Measurements from ENCODE around the gene LINC01488.

LINC01488 gene

DNA sequence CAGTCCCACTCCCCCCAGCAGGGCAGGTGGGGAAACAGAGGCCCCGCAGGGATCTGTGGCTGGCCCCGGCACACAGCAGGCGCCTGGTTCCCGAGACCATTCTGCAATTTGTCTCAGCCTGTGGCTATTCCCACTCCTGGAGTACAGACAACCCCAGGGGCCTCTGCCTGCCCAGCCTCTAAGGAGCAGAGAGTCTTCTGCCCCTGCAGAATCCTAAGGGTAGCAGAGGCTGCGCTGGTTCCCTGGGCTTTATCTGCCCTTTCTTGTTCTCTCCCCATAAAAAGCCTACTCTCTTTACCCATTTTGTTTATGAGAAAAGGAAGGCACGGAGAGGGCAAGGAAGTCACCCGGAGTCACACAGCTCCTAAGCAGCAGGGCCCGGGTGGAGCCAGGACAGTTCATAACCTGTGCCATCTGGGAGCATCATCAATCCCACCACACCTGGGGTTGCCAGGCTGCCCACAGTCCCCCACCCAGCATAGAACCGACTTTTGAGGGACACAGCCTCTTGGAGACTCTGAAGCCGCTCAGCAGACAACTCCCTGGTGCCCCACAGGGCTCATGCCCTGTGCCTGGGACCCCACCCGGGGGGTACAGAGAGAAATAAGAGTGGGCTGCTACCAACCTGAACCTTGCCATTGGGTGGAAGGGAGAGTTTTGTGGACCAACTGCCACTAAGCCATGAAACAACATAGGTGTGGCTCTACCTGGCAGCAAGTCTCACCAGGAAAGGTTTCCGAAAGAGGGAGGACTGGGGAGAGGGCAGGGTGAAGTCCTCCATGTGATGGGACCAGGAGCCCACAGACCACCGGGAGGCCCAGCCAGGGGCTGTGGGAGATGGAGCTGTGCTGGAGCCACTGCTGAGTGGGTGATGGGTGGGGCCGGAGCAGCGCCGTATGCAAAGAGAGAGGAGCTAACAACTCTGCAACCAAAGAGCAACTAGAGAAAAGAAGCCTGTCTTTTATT is 17.2 kb upstream of the LINC01488 start:
- no peak for DNase-seq (ENCODE audit: low spot score)

DNA sequence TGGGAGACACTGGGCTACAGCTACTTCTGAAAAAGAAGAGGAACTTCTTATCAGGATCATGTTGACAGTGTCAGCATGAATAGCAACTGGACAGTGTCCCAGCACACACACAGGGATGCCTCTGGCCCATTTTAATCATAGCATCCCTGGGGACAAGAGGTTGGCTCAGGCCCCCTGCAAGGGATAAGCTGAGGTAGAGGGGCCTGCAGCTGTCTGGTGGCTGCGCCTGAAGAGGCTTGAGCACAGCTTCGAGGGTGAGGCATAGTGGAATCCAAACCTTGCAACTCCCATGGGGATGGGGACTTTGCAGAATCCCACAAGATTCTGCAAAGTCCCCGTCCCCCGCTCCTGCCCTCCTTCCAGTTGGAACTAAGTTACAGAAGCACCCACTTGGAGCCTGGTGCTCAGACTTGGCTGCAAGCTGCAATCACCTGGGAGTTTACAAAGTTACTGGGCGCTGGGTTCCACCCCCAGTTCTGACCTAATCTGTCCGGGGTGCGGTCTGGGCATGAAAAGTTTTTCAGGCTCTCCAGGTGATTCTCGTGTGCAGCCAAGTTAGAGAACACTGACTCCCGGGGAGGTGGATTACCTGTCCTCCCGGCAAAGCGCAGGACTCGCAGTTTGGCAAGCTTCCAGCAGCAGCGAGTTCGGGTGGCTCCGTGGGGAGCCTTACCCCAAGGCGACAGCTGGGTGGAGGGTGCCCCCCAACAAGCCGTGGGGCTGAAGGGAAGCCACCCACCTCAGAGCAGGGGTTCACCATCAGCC is 16.0 kb upstream of the LINC01488 start:
- no peak for DNase-seq (ENCODE audit: low spot score)

DNA sequence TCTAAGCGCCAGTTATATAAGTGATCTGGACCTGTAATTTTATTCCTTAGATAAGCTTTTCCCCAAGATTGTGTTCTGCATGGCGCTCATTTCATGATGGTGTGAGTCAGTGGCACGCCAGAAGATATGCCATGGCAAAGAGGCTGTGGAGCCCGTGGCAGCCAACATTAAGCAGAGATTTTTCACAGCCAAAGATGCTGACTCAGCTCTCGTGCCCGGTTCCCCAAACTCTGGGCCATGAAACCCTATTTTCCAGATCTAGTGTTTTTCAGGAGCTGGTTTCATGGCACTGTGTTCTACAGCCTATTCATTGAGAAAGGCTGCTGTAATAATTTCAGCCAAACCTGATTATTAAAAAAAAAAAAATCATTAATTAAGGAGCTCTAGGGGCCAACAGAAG is 15.4 kb upstream of the LINC01488 start:
- DNase-seq (ENCODE audit: low spot score) = no peak

DNA sequence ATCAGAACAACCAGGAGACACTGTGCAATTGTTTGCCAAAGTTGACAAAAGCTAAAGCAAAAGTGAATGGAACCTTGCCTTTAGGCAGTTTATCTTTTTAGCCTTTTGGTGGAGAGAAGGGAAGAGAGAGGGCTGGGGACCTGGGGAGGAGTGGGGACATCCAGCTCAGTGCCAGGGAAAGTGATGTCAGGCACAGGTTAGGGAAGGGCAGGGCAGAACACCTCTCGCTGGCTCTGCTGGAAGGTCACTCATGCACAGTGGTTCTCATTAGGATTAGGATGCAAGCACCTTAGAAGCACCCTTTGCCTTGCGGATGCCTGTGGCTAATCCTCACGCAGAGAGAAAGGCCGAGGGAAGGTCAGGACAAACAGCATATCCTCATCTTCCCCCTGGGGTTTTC is 14.3 kb upstream of the LINC01488 start:
- no peak for DNase-seq (ENCODE audit: low spot score)

DNA sequence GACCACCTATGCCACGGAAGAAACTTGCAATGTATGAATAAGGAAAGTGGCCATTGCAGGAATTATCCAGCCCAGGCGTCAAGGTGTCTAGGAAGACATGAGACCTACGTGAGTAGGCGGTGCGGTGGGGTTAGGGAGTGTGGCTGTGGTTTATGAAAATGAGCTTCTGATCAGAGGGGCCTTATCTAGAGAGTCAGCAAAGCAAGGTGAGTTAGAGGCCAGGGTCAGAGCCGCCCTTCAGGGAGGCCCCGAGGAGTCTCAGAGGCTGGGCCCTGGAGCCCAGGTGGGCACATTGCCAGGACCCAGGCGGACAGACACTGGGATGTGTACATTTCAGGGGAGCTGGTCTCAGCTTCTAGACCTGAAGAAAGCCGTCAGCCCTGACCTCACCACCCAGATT is 13.8 kb upstream of the LINC01488 start:
- DNase-seq (ENCODE audit: low spot score) = no peak

DNA sequence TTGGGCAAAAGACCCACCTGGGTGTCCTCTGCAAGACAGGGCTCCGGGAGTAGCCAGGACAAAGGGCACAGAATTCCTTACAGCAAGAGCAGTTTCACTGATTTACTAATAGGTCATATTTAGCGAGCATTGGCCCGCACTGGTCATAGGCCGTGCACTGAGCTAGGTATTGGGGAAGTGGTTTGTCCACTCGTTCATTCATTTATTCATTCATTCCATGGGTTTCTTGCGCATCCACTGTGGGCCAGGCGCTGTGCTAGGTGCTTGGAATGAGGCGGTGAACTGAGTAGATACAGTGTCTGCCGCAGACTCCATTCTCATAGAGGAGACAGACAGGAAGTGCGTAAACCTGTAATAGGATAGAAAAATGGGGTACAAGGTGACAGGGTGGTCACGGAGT is 13.2 kb upstream of the LINC01488 start:
- DNase-seq (ENCODE audit: low spot score) = no peak

DNA sequence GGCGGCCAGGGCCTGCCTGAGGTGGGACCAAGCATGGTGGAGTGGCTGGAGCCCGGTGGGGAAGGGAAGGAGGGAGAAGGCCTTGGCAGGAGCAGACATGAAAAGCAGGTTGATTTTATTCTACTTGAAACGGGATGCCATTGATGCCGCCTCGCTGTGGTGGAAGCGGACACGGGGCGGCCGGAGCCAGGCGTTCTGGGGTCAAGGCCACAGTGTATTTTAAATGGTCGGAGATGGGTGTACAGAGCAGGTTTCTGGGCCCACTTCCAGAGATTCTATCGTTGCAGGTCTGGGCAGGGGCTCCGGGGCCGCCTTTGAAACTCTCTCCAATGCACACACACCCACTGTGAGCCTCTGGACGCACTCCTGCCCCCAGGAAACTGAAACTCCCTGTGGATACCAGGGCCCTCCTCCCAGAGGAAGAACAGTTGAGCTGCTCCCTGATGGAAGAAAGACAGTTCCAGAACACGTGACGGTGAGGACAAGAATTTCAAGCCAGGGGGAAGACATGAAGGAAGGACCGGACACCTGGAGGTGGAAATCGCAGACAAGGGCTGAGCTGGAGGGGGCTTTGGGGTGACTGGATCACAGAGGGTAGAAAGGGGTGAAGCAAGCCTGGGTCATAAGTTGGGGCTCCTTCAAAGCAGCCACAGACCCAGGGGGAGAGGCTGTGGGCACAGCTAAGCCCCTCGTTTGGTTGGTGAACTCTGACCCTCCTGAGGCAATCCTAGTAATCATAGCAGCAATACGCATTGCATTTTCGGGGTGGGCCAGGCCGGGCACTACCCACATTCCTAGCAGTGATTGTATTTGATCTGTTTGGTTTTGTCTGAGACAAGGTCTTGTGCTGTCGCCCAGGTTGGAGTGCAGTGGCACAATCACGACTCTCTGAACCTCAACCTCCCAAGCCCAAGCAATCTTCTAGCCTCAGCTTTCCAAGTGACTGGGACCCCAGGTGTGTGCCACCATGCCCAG is 12.3 kb upstream of the LINC01488 start:
- no peak for DNase-seq (ENCODE audit: low spot score)

DNA sequence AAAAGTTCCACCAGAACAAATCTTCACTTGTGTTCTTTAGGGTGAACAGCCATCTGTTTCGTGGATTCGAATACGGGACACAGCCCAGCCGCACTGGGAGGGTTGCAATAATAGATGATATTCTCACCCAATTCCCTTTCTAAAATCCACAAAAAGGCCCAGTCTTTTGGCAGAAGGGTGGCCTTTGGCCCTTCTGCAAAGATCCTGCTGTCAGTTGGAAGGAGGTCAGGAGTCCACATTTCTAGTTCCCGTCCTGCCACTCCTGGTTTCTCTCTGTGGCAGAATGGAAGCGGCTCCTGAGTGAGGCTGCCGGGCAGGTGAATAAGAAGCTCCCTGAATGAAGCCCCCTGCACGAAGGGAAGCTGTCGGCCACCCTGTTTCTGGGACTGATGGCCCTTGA is 11.2 kb upstream of the LINC01488 start:
- no peak for DNase-seq (ENCODE audit: low spot score)

DNA sequence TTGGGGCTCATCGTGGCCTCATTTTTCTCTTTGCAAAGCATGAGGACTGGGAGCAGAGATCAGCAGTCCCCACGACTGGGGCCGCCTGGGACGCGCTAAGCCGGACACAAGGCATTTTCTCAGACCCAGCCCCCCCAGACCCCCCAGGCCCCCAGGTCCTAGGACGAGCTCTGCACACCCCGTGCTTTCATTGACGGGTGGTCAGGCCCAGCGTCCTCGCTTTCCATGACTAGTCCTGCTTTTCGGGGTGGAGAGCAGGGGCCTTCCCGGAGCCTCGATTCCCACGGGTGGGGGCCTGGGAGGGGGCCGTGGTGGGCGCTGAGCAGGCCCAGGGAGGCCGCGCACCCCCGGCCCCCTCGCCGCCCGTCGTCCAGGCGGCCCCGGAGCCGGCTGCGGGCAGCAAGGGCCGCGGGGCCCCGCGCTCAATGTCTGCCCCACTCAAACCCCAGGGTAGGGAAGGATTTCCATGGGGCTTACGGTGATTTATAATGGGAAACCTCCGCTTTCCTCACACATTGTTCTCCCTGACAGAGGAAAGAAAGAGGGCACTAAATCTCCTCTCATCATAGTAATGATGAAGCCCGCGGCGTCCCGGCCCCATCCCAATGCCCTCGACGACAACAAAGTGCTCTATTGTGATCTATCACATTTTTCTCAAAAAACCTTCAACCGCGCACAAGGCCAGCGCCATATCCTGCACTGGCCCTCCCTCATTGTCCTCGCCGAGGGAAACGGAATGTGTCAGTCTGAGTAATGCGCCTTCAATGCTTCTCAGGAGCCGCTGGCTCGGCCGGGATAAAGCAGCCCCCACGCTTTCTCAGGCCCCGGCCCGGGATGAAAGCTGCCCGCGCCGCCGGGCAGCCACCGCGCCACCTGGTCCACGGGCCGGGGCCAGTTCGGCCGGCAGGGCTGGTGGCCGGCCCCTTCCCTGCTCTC is 10.4 kb upstream of the LINC01488 start:
- DNase-seq (ENCODE audit: low spot score) = no peak

DNA sequence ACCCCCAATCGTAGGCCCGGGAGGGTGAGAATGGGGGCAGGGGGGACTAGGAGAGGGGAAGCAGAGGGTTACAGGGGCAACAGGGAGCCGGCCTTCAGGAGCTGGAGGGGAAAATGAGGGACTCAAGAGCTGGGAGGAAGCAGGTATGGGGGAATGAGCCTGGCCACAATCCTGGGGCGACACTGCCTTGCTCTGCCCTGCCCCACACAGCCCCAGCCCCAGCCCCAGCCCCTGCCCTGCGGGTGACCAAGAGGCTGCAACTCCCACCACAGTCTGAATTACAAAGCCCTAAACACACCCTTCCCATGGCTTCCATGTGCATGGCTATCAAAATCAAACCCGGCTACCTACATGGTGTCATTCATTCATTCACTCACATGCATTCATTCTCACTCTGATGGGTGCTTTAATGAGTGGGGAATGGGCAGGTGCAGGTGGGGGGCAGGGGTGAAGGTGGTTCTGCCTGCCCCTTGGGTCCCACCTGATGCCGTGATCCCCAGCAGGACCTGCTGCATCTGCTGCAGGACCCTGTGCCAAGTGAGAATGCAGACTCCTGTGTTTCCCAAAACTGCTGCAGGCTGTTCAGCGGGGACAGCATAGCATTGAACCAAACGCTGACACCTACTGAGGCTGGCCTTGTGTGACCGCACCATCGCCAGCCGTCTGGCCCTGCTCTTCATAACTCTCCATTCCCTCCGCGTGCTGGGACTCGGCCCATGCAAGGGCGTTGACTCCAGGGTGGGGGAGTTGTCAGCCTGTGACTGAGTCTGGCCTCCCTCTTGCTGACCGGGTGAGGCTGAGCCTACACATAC is 9.5 kb upstream of the LINC01488 start:
- DNase-seq (ENCODE audit: low spot score) = no peak

DNA sequence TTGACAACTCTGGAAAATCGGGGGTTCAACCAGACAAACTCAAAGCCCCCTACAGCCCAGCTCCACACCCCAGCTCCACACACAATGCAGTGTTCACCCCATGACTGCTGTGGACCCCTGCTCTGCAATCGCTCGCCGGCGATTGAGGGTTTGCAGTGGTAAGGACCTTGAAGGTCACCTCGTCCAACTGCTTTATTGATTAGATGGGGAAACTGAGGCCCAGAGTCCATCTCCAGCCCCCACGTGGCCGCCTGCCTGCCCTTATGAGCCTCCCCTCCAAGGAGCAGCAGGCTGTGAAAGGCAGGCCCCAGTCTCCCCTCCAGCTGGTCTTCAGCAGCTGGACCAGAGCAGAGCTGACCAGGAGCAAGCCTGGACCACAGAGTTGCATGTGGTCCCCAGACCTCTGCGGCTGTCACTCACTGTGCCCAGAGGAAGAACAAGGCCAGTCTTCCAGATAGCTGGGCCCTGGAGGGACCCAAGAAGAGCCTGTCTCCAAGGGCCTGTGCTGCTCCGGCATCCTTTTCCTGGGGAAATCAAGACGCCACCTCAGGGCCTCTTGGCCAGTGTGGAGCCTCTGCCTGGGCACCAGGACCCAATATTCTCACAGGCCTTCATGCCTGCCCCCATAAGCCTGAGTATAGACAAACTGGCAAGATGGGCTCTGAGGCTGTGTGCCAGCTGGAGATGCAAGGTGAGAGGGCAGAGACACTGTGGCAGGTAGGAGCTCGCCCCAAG is 8.8 kb upstream of the LINC01488 start:
- DNase-seq (ENCODE audit: low spot score) = no peak

DNA sequence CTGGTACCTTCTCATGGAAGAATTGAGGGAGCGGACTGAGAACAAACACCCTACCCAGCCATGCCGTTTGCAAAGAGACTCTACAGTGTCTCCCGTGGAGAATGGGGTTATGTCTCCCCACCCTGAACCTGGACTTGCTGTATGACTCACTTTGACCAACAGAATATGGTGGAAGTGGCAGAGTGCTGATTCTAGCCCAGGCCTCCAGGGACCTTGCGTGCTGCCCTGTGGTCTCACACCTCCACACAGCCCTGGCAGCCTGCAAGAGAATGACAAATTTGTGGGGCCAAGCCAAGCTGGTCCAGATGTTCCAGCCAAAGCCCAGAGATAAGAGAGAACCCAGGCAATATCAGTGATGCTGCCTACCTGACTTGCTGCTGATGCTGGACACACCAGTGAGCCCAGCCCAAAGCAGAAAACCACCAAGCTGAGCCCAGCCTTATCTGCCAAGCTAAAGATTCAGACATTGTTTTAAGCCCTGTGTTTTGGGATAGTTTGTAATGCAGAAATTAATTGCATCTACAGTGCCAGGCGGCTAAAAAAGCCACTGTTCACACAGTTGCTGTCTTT is 8.1 kb upstream of the LINC01488 start:
- DNase-seq (ENCODE audit: low spot score) = no peak

DNA sequence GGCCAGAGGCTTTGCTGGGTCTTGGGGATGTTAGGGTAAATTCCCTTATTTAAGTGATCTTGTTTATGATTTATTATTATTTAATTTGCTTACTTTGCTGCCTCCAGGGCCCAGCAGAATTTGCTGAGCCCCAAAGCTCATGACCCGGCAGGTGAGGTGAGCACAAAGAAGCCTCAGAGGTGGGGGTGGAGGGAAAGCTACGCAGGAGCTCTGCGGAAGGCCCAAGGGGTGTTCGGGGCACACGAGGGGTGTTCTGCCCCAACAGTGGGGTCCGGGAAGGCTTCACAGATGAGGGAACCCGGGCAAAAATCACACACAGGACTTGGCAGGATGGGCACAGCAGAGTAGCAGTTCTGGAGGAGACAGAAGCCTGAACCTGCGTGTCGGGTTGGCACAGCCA is 6.7 kb upstream of the LINC01488 start:
- no peak for DNase-seq (ENCODE audit: low spot score)

DNA sequence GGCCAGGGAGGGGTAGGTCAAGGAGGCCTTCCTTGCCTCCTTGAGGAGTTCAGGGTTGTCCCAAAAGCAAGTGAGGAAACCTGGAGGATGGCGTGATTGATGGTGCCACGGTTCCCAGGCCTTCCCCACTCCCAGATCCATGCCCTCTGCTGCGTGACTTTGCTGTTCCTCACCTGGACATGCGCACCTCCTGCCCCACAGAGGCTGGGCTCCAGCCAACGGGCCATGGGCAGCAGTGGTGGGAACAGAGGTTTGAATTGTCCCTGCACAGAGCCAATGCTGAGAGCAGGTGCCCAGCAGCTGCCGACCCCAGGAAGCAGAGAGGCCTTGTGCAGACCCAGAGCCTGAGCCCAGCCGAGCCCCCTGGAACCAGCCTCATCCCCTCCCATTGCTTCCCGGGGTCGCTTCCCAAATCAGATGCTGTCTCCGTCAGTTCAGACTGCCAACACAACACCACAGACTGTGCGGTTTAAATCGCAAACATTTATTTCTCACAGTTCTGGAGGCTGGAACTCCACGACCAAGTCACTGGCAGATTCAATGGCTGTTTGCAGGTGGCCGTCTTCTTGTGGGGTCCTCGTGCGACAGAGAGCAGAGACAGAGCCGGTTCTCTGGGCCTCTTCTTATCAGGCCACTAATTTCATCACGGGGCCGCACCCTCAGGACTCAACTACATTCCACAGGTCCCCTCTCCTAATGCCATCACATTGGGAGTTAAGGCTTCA is 6.2 kb upstream of the LINC01488 start:
- no peak for DNase-seq (ENCODE audit: low spot score)

DNA sequence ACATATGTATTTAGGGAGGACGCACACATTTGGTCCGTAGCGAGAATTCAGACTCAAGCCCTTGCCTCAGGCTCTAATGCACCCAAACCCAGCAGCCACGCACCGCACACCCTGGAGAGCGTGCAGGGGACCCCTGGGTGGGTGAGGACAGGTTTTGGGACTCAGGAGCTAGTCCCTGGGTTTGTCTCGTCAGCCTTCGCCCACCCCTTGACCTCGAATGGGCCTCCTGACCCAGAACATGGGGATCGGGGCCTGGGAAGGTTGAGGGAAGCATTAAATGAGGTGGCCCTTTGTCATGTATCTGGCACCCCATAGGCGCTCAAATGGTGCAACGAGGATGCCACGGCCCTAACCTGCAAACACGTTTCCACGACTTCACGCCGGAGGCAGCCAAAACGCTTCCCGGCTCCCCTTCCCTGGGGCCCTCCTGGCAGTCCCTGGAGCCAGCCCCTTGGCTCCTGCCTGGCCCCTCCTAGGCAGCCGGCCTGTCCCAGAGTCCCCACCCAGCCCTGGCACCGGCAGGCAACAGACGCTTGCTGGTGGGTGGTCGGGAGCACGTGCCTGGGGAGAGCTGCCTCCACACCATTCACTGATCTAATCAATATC is 5.5 kb upstream of the LINC01488 start:
- no peak for DNase-seq (ENCODE audit: low spot score)

DNA sequence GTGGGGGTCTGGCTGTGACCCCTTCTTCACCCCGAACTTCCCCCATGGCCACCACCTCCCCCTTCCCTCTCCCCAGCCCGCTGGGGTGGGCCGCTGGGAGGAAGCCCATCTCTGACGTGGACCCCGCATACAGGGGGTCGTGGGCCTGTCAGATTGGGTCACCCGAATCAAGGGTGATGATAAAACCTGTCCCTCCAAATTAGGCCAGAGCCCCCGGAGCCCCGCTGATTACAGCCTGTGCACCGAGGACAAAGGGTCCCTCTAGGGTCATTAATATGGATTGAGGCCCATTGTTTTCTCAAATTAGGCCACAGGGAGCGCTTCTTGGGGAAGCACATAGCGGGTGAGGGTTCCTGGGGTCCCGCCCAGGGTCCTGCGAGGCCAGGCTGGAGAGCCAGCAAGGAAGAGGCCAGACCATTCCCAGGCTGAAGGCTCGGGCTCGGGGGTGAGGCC is 4.9 kb upstream of the LINC01488 start:
- no peak for DNase-seq (ENCODE audit: low spot score)

DNA sequence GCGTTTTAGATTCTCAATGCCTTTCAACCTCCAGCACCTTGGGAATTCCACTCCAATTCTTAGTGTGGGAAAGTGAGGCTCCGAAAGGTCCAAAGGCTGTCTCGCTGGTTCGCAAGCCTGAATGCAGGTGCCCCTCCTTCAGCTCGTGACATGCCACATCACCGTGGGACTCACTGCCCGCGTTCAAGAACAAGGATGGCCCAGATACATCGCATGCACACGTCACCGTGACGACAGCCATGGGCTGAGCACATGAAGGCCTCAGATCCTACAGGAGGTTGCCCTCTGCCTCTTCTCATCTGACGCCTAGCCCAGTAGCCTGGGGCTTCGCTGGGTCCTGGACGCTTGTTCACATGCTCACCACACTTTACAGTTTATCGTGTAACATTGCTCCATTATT is 4.4 kb upstream of the LINC01488 start:
- no peak for DNase-seq (ENCODE audit: low spot score)

Data from activated CD4-positive, alpha-beta T cell treated with anti-CD3 and anti-CD28 coated beads, Interleukin-2, Interleukin-4, amounts not matched to agents 100 ng/mL and 50 ng/mL, durations not matched to agents 16 hours and 8 hours (primary cell).